Upper lobe of right lung (tissue), 1 donor: ENCODE results near the gene RGS6. TPM values are rescaled to one million over a fixed set of nuclear protein-coding genes. Genes with fewer than 3 reads are reported as not detected.

Source experiments
- ATAC-seq: fragments of 200-7000 bp; cut with Tn5 transposase; one replicate; pipeline ENCODE4 v1.9.1; 2020; ENCODE audit warnings: mild to moderate bottlenecking, moderate library complexity
- DNase-seq: peaks from one replicate; pipeline ENCODE4 v3.0.0-alpha.2; 2020
- H3K27ac ChIP-seq: fragments of 200-600 bp; one replicate; pipeline ENCODE4 v1.8.0; 2022
- H3K27me3 ChIP-seq: fragments of 200-600 bp; one replicate; pipeline ENCODE4 v1.8.0; 2022; ENCODE audit warnings: mild to moderate bottlenecking
- H3K36me3 ChIP-seq: fragments of 200-600 bp; one replicate; pipeline ENCODE4 v1.8.0; 2022
- H3K4me1 ChIP-seq: fragments of 200-600 bp; one replicate; pipeline ENCODE4 v1.8.0; 2022
- H3K4me3 ChIP-seq: fragments of 200-600 bp; one replicate; pipeline ENCODE4 v1.8.0; 2022; ENCODE audit warnings: mild to moderate bottlenecking
- H3K9me3 ChIP-seq: fragments of 200-600 bp; one replicate; pipeline ENCODE4 v1.8.0; 2022
- intact Hi-C: fragments of 100-400 bp; cut with DNase I; formaldehyde crosslinking; loops from one replicate; pipeline ENCODE4 v1.11.0; 2022
- total RNA-seq: library from RNA; stranded (reverse); fragmentation: NEBNext Ultra II Directional; extraction: Animal tissue kit (Norgen Biotek cat#: 25700); gene quantifications from one replicate; pipeline ENCODE4 v1.2.1, GENCODE V29; 2021
- TF ChIP-seq, protein P1 (sequence below): fragments of 200-600 bp; IDR thresholded peaks from one replicate; pipeline ENCODE4 v1.8.0; 2022; ENCODE audit warnings: antibody characterized with exemption
- donor health status: DM: no; HTN: yes; CAD: no; lungs with severe emphysema.

RGS6 gene
- total RNA-seq, 1 donor from 2014 or later: 2.6 TPM

GRCh38 chr14:72247896-72248465, 315.8 kb downstream of the RGS6 start:
- no peaks in the 10 kb centered on the region for H3K4me1 ChIP-seq
- TF ChIP-seq, protein P1, sequence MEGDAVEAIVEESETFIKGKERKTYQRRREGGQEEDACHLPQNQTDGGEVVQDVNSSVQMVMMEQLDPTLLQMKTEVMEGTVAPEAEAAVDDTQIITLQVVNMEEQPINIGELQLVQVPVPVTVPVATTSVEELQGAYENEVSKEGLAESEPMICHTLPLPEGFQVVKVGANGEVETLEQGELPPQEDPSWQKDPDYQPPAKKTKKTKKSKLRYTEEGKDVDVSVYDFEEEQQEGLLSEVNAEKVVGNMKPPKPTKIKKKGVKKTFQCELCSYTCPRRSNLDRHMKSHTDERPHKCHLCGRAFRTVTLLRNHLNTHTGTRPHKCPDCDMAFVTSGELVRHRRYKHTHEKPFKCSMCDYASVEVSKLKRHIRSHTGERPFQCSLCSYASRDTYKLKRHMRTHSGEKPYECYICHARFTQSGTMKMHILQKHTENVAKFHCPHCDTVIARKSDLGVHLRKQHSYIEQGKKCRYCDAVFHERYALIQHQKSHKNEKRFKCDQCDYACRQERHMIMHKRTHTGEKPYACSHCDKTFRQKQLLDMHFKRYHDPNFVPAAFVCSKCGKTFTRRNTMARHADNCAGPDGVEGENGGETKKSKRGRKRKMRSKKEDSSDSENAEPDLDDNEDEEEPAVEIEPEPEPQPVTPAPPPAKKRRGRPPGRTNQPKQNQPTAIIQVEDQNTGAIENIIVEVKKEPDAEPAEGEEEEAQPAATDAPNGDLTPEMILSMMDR: no peak
- H3K9me3 ChIP-seq: no peaks in the 10 kb centered on the region
- ATAC-seq: no peak
- H3K27ac ChIP-seq: no peak overlapping the region
- no peaks in the 10 kb centered on the region for H3K27me3 ChIP-seq
- no peaks in the 10 kb centered on the region for H3K36me3 ChIP-seq
- DNase-seq: no peak
- intact Hi-C loops: no loop called here
- no peak overlapping the region for H3K4me3 ChIP-seq

- TF ChIP-seq, protein P1: no peak
- Histone ChIP-seq H3K36me3 (no peaks in the 10 kb centered on the region), H3K4me3 (no peak overlapping the region), H3K4me1 (no peaks in the 10 kb centered on the region), H3K9me3 (no peaks in the 10 kb centered on the region), H3K27ac (no peak overlapping the region), H3K27me3 (no peaks in the 10 kb centered on the region)
- peak; percentile 46 for ATAC-seq
- intact Hi-C loops: no loop called here
- DNase-seq: no peak
Measured at GRCh38 chr14:72253503-72253902, 321.3 kb downstream of the RGS6 start.

DNA sequence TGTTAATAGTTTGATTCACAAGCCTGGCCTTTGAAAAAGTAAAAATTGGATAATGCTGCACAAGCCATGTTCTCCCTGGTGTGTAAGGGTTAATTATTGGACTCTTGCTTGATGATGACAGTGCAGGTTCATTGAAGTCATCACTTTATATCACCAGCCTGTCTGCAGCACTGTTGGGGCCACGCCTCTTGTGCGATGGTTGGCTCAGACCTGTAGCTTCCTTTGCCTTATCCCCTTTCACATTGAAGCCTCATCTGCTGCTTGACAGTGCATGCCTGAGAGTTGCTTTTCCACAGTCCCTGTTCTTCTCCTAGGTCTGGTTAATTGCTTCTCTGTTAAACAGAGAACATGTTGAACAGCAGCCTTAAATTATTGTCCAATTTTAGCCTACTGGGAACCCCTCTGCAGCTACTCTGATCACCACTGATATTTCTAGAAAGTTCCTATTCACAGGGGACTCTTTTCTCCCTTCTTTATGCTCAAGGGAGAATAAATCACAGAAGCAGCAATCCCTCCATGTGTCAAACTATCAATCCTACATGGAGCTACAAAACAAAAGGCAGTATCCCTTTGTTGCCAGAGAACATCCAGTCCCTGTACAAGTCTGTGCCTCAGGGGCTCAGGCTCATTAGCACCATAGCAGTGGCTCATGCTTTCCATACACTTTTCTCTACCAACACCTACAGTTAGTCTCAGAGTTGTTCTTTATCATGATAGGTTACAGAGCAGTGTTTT, 322.1 kb downstream of the RGS6 start:
- H3K4me1 ChIP-seq: no peaks in the 10 kb centered on the region
- DNase-seq (no peak), ATAC-seq (no peak)
- H3K27ac ChIP-seq: no peak overlapping the region
- intact Hi-C loops: no loop called here
- TF ChIP-seq, protein P1: no peak
- H3K27me3 ChIP-seq: no peaks in the 10 kb centered on the region
- no peaks in the 10 kb centered on the region for H3K36me3 ChIP-seq
- no peak overlapping the region for H3K4me3 ChIP-seq
- no peaks in the 10 kb centered on the region for H3K9me3 ChIP-seq

DNA sequence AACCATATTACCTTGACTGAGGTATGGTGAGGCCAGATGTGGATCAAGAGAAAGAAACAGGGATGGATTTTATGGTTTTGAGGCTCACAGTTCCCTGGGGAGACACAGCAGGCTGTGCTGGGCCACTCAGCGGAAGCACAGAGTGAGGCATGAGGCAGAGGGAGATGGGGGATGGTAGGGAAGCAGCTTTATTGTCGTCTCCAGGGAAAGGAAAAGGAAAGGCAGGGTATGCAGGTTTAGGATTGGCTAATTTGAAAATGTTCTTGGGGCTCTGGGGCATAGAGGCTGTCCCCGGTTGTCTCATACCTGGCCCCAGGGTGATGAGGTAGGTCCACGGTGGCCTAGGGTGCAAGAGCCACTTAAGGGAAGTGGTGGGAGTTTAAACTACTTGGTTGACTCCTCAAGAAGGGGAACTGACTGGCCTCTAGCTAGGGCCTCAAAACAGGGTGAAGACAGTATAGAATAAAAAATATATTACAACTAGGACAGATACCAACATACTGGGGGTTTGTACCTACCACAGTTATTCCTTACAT, 322.8 kb downstream of the RGS6 start:
- no peaks in the 10 kb centered on the region for H3K9me3 ChIP-seq
- ATAC-seq: no peak
- TF ChIP-seq, protein P1: no peak

DNA sequence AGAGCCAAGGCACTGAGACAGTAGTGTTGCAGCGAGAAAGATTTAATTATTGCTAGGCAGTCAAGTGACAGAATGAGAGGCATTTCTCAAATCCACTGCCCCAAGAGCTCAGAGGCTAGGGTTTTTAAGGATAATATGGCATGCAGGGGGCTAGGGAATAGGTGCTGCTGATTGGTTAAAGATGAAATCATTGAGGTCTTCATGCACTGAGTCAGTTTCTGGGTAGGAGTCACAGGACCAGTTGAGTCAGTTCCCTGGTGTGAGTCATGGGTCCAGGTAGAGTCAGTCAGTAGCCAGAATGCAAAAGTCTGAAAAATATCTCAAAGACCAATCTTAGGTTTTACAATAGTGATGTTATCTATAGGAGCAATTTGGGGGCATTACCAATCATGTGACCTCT, 323.8 kb downstream of the RGS6 start:
- TF ChIP-seq, protein P1: no peak

More for the DNA sequence above, 322.8 kb downstream of the RGS6 start:
- H3K36me3 ChIP-seq: no peaks in the 10 kb centered on the region
- H3K27ac ChIP-seq: no peak overlapping the region
- DNase-seq: no peak
- no peaks in the 10 kb centered on the region for H3K27me3 ChIP-seq
- H3K4me1 ChIP-seq: no peaks in the 10 kb centered on the region
- intact Hi-C loops: no loop called here
- H3K4me3 ChIP-seq: no peak overlapping the region

More for the DNA sequence above, 323.8 kb downstream of the RGS6 start:
- DNase-seq (no peak), ATAC-seq (no peak)
- no peaks in the 10 kb centered on the region for H3K36me3 ChIP-seq
- no peak overlapping the region for H3K27ac ChIP-seq
- intact Hi-C loops: no loop called here
- no peak overlapping the region for H3K4me3 ChIP-seq
- H3K9me3 ChIP-seq: no peaks in the 10 kb centered on the region
- H3K4me1 ChIP-seq: no peaks in the 10 kb centered on the region
- no peaks in the 10 kb centered on the region for H3K27me3 ChIP-seq
